Measurements from ENCODE around the gene TRAF2.

Gene TRAF2

GRCh38 chr9:136890661-136891060, 4.3 kb downstream of the TRAF2 start:
- no peak overlapping the region for H3K27ac ChIP-seq (replicated peaks)
- DNase-seq (ENCODE audit: low read depth in 1 of 2, low spot score in 1 of 2), result no peak
- no peaks in the 10 kb centered on the region for H3K27me3 ChIP-seq (ENCODE audit: insufficient read depth, poor library complexity, severe bottlenecking)
- H3K4me3 ChIP-seq (replicated peaks; ENCODE audit: insufficient read depth, low read length), result no peak overlapping the region
- TF ChIP-seq GABPA (IDR thresholded peaks at IDR 0.05; ENCODE audit: low read depth) (no peak), REST (IDR thresholded peaks at IDR 0.05; ENCODE audit: insufficient replicate concordance, low read depth) (no peak), CTCF (IDR thresholded peaks at IDR 0.05; ENCODE audit: insufficient read depth, low read length) (no peak), POLR2AphosphoS5 (IDR thresholded peaks at IDR 0.05; ENCODE audit: low read depth) (no peak), SPI1 (IDR thresholded peaks at IDR 0.05; ENCODE audit: borderline replicate concordance, low read depth) (no peak)

GRCh38 chr9:136896027-136896426, 9.7 kb downstream of the TRAF2 start:
- H3K27ac ChIP-seq (replicated peaks), result no peak overlapping the region
- DNase-seq (ENCODE audit: low read depth in 1 of 2, low spot score in 1 of 2), result no peak
- no peak overlapping the region for H3K4me3 ChIP-seq (replicated peaks; ENCODE audit: insufficient read depth, low read length)
- TF ChIP-seq SPI1 (IDR thresholded peaks at IDR 0.05; ENCODE audit: borderline replicate concordance, low read depth) (no peak), REST (IDR thresholded peaks at IDR 0.05; ENCODE audit: insufficient replicate concordance, low read depth) (no peak), GABPA (IDR thresholded peaks at IDR 0.05; ENCODE audit: low read depth) (no peak), POLR2AphosphoS5 (IDR thresholded peaks at IDR 0.05; ENCODE audit: low read depth) (no peak), CTCF (IDR thresholded peaks at IDR 0.05; ENCODE audit: insufficient read depth, low read length) (no peak)
- no peaks in the 10 kb centered on the region for H3K27me3 ChIP-seq (ENCODE audit: insufficient read depth, poor library complexity, severe bottlenecking)

- Histone ChIP-seq H3K27me3 (ENCODE audit: insufficient read depth, poor library complexity, severe bottlenecking) (no peaks in the 10 kb centered on the region), H3K27ac (replicated peaks) (no peak overlapping the region), H3K4me3 (replicated peaks; ENCODE audit: insufficient read depth, low read length) (no peak overlapping the region)
- no peak for DNase-seq (ENCODE audit: low read depth in 1 of 2, low spot score in 1 of 2)
- TF ChIP-seq SPI1 (IDR thresholded peaks at IDR 0.05; ENCODE audit: borderline replicate concordance, low read depth) (no peak), POLR2AphosphoS5 (IDR thresholded peaks at IDR 0.05; ENCODE audit: low read depth) (no peak), CTCF (IDR thresholded peaks at IDR 0.05; ENCODE audit: insufficient read depth, low read length) (no peak)
Measured at GRCh38 chr9:136898483-136899100, 12.3 kb downstream of the TRAF2 start.

GRCh38 chr9:136899196-136899595, 12.9 kb downstream of the TRAF2 start:
- no peaks in the 10 kb centered on the region for H3K27me3 ChIP-seq (ENCODE audit: insufficient read depth, poor library complexity, severe bottlenecking)
- no peak overlapping the region for H3K27ac ChIP-seq (replicated peaks)
- no peak for DNase-seq (ENCODE audit: low read depth in 1 of 2, low spot score in 1 of 2)
- TF ChIP-seq REST (IDR thresholded peaks at IDR 0.05; ENCODE audit: insufficient replicate concordance, low read depth) (no peak), SPI1 (IDR thresholded peaks at IDR 0.05; ENCODE audit: borderline replicate concordance, low read depth) (no peak), GABPA (IDR thresholded peaks at IDR 0.05; ENCODE audit: low read depth) (no peak), CTCF (IDR thresholded peaks at IDR 0.05; ENCODE audit: insufficient read depth, low read length) (no peak)
- H3K4me3 ChIP-seq (replicated peaks; ENCODE audit: insufficient read depth, low read length), result no peak overlapping the region
